GM21619 (cell line): Measurements from ENCODE around the gene RPH3AL.

Experiments used
- ATAC-seq: cut with Tn5 transposase; IDR thresholded peaks from one replicate; pipeline ENCODE4 v1.9.1; 2021; ENCODE audit not compliant: unreplicated experiment

RPH3AL gene

GRCh38 chr17:353838-354234 lies 1.2 kb upstream of the RPH3AL start:
- no peak for ATAC-seq

- no peak for ATAC-seq
These were observed 718 bp upstream of the RPH3AL start for GRCh38 chr17:353213-353837.

- ATAC-seq: no peak
These were observed 659 bp downstream of the RPH3AL start for GRCh38 chr17:351875-352420.

GRCh38 chr17:351449-351738 lies 1.2 kb downstream of the RPH3AL start:
- no peak for ATAC-seq

GRCh38 chr17:350706-351448 lies 1.7 kb downstream of the RPH3AL start:
- no peak for ATAC-seq

GRCh38 chr17:349666-350065 lies 2.9 kb downstream of the RPH3AL start:
- ATAC-seq: no peak

GRCh38 chr17:348692-349425 lies 3.7 kb downstream of the RPH3AL start:
- ATAC-seq: no peak

DNA sequence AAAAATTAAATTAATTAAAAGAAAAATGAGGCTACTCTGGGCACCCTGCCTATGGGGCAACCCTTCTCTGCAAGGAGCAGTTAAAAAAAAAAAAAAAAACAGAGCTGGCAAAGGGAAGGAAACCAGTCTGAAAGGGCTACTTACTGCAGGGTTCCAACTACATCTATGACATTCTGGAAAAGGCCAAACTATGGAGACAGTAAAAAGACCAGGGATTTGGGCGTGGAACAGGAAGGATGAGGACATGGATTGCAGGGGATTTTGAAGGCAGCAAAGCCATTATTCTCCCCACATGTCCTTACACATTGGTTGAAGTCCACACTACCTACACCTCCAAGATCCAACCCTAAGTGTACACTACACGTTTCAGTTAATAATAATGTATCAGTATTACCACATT lies 4.6 kb downstream of the RPH3AL start:
- ATAC-seq: no peak

DNA sequence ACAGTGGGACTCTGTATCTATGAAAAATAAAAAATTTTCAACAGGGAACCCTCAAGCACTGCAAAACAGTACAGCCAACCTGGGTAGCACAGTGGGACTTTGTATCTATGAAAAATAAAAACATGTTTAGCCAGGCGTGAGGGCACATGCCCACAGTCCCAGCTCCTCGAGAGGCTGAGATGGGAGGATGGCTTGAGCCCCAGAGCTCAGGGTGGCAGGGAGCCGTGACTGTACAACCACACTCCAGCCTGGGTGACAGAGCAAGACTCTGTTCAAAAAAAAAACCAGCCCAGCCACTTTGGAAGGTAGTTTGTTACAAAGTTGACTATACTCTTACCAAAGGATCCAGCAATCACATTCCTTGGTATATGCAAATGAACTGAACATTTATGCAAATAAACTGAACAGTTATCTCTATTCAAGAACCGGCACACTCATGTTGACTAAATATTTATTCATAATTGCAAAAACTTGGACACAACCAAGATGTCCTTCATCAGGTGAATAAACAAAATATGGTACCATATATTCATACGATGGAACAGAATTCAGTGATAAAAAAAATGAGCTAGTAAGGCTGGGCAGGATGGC lies 5.2 kb downstream of the RPH3AL start:
- ATAC-seq: no peak

- ATAC-seq: no peak
These were observed 6.4 kb downstream of the RPH3AL start for GRCh38 chr17:345992-346785.

DNA sequence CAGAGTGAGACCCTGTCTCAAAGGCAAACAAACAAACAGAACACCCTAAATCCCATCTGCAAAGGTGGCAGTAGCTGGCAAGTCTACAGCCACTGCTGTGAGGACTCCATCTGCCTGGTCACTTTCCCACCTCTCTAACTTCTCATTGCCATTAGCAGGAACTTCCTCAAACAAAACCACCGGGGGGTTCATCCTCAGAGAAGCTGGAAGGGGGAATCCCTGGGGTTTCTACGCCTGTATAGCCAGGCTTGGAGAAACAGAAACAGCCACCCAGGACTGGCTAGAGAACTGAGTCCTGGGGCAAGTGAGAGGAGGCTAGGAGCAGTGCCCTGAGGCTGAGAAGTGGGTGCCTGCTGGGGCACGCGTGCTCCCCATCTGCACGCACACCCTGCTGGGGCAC lies 7.3 kb downstream of the RPH3AL start:
- no peak for ATAC-seq

GRCh38 chr17:343875-344752 lies 8.5 kb downstream of the RPH3AL start:
- ATAC-seq: no peak

DNA sequence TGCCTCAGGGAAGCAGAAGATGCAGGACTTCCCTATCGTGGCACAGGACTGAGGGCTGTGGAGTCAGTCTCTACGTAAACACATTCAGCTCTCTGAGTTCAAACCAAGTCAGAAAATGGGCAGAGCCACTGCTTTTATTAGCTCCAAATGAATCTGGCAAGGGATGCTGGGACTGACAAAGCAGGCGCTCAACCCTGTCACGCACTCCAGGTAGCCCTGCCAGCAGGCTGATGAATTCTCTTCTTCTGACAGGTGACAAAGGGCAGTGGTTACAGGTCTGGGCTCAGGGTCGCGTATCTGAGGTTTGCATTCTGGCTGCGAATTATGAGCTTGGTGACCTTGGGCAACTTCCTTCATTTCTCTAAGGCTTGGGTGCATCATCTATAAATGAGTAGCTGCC lies 9.4 kb downstream of the RPH3AL start:
- no peak for ATAC-seq

GRCh38 chr17:340074-340473 lies 12.5 kb downstream of the RPH3AL start:
- no peak for ATAC-seq

GRCh38 chr17:339193-340061 lies 13.2 kb downstream of the RPH3AL start:
- ATAC-seq: no peak

GRCh38 chr17:338442-339192 lies 14.0 kb downstream of the RPH3AL start:
- no peak for ATAC-seq

DNA sequence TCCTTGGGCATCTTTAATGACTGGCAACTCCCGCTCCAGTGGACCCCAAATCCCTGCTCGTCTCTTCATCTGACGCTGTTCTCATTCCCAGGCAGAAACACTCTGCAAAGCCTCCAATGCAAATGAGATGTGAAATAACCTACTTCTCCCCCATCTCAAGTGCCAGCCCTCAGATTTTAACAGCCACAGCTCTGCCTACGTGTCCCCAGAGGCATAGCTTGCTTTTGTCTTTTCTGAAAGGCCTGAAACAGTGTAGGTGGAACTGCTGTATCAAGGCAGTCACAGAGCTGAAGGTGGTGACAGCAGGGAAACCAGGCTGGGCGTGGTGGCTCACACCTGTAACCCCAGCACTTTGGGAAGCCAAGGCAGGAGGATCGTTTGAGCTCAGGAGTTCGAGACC lies 14.7 kb downstream of the RPH3AL start:
- ATAC-seq: no peak

DNA sequence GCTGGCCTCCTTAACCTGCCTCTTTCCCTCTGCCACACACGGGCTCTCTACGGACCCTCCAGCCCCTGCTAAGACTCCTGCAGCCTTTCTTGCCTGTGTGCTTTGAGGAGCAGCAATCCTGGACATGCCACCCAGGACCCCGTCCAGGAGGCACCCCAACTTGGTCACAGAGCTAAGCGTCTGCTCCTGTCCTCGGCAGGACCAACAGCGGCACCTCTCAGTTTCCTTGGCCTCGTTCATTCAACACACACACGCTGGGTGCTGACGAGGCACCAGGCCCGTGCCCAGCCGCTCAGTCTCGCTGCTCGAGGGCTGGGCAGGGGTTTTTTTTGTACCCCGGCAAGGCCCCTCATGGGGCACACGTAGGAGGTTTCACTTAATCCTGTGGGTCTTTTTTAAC lies 15.2 kb downstream of the RPH3AL start:
- no peak for ATAC-seq
